K562 (cell line): ENCODE data around the gene PLCB3. TPM values are rescaled to one million over a fixed set of nuclear protein-coding genes. Genes with fewer than 3 reads are reported as not detected.

Experiments used
- U2AF2 ChIP-seq: fragments of 200-400 bp; formaldehyde crosslinking; optimal IDR thresholded peaks from 2 replicates; pipeline ENCODE3; 2017; ENCODE audit warnings: low read depth, mild to moderate bottlenecking, low read length
- polyA plus RNA-seq, 8 experiments: library from polyadenylated mRNA; depleted of rRNA in 4 of 8; stranded (reverse) in 5 of 8; unstranded in 3 of 8; fragments of >200 nt; fragmentation: Nextera tagmentation in 2 of 8; fragmentation: Illumina TruSeq in 1 of 8; extraction: Ambion mirVana in 2 of 8; extraction: Trizol in 1 of 8; gene quantifications; 2 replicates each; pipeline versions ENCODE4 v1.2.1 to v1.2.3, GENCODE V29; 2011 to 2014; ENCODE audit warnings: inconsistent platforms in 1 of 8, missing spikeins in 1 of 8
- total RNA-seq, 7 experiments: library from RNA; depleted of rRNA in 6 of 7; stranded (reverse); fragments of >200 nt in 6 of 7; fragmentation: Illumina TruSeq in 2 of 7; extraction: Trizol in 2 of 7; gene quantifications; 2 replicates each; pipeline versions ENCODE4 v1.2.1 to v1.2.3, GENCODE V29; 2011 to 2021; ENCODE audit warnings: low replicate concordance in 1 of 7
- TF ChIP-seq, protein P1 (sequence below), 3 experiments: fragments of 200-800 bp in 1 of 3; fragments of 250-450 bp in 1 of 3; fragments of 450-650 bp in 1 of 3; sonication (Bioruptor Pico) in 1 of 3; sonication (Bioruptor generic) in 1 of 3; formaldehyde crosslinking in 1 of 3; IDR thresholded peaks; 2 replicates each; pipeline versions ENCODE4 v1.6.1 to v1.8.0; 2016 to 2022; ENCODE audit warnings: mild to moderate bottlenecking in 2 of 3, missing genetic modification characterization in 2 of 3, missing compliant biosample characterization in 1 of 3, moderate library complexity in 1 of 3
- TF ChIP-seq, protein P2 (sequence below), 2 experiments: fragments of 450-650 bp in 1 of 2; sonication (generic) in 1 of 2; formaldehyde crosslinking in 1 of 2; IDR thresholded peaks; 2 replicates each; pipeline versions ENCODE4 v1.7.1 to v1.9.0; 2016 to 2022; ENCODE audit warnings: inconsistent platforms in 1 of 2, mild to moderate bottlenecking in 1 of 2, missing genetic modification reagents in 1 of 2

Gene PLCB3
- total and polyA plus RNA-seq, 9 of the 15 experiments (the other 6 are each of a cell fraction or from before 2014, with no cell fraction given): 0.31 to 44.8 (median 14.6) TPM

DNA sequence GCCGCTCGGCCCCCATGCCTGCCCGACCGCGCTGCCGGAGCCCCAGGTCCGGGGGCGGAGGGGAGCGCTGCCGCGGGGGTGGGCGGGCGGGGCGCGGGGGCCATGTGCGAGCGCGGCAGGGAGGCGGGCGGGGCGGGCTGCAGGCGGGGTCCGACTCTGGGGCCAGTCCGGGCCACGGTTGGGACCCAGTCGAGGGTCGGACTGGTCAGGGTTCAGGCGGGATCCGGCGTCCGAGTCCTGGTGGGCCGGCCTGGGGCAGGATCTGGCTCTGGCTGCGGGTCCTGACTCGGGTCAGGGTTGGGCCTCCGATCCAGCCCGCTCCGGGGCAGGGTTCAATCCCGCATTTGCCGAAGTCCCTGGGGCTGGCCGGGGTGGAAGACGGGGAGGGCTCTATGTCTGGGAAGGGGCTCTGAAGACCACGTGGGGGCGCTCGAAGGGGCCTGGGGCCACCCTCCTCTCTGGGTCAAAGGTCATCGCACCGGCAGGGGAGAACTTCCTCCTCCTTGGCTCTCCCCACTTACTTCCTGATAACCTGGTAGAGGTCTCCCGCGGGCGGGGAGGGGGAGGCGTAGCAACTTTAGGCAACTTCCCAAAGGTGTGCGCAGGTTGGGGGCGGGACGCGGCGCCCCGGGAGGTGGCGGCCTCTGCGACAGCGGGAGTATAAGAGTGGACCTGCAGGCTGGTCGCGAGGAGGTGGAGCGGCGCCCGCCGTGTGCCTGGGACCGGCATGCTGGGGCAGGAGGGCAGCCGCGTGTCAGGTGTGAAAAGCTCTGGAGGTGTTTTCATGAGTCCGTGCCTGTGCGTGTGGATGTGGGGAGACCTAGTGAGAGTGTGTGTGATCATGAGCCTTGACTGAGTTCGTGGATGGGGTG lies 54.6 kb downstream of the PLCB3 start (continued):
- TF ChIP-seq, protein P1, sequence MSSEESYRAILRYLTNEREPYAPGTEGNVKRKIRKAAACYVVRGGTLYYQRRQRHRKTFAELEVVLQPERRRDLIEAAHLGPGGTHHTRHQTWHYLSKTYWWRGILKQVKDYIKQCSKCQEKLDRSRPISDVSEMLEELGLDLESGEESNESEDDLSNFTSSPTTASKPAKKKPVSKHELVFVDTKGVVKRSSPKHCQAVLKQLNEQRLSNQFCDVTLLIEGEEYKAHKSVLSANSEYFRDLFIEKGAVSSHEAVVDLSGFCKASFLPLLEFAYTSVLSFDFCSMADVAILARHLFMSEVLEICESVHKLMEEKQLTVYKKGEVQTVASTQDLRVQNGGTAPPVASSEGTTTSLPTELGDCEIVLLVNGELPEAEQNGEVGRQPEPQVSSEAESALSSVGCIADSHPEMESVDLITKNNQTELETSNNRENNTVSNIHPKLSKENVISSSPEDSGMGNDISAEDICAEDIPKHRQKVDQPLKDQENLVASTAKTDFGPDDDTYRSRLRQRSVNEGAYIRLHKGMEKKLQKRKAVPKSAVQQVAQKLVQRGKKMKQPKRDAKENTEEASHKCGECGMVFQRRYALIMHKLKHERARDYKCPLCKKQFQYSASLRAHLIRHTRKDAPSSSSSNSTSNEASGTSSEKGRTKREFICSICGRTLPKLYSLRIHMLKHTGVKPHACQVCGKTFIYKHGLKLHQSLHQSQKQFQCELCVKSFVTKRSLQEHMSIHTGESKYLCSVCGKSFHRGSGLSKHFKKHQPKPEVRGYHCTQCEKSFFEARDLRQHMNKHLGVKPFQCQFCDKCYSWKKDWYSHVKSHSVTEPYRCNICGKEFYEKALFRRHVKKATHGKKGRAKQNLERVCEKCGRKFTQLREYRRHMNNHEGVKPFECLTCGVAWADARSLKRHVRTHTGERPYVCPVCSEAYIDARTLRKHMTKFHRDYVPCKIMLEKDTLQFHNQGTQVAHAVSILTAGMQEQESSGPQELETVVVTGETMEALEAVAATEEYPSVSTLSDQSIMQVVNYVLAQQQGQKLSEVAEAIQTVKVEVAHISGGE (CRISPR knock-in tag; IDR thresholded peaks at IDR 0.05): peak in 1 of 3 experiments; percentile 41; a peak in 1 of 6 replicates
- no peak for TF ChIP-seq U2AF2
- TF ChIP-seq, protein P2, sequence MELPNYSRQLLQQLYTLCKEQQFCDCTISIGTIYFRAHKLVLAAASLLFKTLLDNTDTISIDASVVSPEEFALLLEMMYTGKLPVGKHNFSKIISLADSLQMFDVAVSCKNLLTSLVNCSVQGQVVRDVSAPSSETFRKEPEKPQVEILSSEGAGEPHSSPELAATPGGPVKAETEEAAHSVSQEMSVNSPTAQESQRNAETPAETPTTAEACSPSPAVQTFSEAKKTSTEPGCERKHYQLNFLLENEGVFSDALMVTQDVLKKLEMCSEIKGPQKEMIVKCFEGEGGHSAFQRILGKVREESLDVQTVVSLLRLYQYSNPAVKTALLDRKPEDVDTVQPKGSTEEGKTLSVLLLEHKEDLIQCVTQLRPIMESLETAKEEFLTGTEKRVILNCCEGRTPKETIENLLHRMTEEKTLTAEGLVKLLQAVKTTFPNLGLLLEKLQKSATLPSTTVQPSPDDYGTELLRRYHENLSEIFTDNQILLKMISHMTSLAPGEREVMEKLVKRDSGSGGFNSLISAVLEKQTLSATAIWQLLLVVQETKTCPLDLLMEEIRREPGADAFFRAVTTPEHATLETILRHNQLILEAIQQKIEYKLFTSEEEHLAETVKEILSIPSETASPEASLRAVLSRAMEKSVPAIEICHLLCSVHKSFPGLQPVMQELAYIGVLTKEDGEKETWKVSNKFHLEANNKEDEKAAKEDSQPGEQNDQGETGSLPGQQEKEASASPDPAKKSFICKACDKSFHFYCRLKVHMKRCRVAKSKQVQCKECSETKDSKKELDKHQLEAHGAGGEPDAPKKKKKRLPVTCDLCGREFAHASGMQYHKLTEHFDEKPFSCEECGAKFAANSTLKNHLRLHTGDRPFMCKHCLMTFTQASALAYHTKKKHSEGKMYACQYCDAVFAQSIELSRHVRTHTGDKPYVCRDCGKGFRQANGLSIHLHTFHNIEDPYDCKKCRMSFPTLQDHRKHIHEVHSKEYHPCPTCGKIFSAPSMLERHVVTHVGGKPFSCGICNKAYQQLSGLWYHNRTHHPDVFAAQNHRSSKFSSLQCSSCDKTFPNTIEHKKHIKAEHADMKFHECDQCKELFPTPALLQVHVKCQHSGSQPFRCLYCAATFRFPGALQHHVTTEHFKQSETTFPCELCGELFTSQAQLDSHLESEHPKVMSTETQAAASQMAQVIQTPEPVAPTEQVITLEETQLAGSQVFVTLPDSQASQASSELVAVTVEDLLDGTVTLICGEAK (IDR thresholded peaks at IDR 0.05): peak; percentile 60; the same call in 1 of the 2 replicates
- TF ChIP-seq, protein P2 (CRISPR knock-in tag; IDR thresholded peaks at IDR 0.05): no peak
